Choroid plexus epithelial cell (primary cell): ENCODE results near the gene SUSD4.

Experiments
- DNase-seq: peaks from one replicate; pipeline ENCODE4 v3.0.0-alpha.2; 2010; ENCODE audit warnings: low read depth
- H3K4me3 ChIP-seq: 2 replicates; pipeline ENCODE4 v1.5.1; 2011; ENCODE audit warnings: low read depth, mild to moderate bottlenecking, control low read depth, low read length, moderate library complexity
- TF ChIP-seq, protein P1 (sequence below): conservative IDR thresholded peaks from 2 replicates; pipeline ENCODE4 v1.5.1; 2011; ENCODE audit warnings: low read depth, mild to moderate bottlenecking, control low read depth, inconsistent platforms, low read length, moderate library complexity

SUSD4 gene

GRCh38 chr1:223301371-223301770 lies 62.6 kb downstream of the SUSD4 start:
- H3K4me3 ChIP-seq: no peak overlapping the region
- TF ChIP-seq, protein P1, sequence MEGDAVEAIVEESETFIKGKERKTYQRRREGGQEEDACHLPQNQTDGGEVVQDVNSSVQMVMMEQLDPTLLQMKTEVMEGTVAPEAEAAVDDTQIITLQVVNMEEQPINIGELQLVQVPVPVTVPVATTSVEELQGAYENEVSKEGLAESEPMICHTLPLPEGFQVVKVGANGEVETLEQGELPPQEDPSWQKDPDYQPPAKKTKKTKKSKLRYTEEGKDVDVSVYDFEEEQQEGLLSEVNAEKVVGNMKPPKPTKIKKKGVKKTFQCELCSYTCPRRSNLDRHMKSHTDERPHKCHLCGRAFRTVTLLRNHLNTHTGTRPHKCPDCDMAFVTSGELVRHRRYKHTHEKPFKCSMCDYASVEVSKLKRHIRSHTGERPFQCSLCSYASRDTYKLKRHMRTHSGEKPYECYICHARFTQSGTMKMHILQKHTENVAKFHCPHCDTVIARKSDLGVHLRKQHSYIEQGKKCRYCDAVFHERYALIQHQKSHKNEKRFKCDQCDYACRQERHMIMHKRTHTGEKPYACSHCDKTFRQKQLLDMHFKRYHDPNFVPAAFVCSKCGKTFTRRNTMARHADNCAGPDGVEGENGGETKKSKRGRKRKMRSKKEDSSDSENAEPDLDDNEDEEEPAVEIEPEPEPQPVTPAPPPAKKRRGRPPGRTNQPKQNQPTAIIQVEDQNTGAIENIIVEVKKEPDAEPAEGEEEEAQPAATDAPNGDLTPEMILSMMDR: no peak
- DNase-seq: no peak

DNA sequence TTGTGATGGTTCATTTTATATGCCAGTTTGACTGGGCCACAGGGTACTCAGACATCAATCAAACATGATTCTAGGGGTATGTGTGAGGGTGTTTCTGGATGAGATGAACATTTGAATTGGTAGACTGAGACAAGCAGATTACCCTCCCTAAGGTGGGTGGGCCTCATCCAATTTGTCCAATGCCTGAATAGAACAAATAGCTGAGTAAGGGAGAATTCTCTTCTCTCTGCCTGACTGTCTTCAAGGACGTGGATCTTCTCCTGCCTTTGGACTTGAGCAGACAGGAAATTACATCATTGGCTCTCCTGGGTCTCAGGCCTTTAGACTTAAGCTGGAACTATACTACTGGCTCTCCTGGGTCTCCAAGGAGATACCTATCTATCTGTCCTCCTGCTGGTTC lies 64.4 kb downstream of the SUSD4 start:
- no peak overlapping the region for H3K4me3 ChIP-seq
- TF ChIP-seq, protein P1: no peak
- DNase-seq: no peak

DNA sequence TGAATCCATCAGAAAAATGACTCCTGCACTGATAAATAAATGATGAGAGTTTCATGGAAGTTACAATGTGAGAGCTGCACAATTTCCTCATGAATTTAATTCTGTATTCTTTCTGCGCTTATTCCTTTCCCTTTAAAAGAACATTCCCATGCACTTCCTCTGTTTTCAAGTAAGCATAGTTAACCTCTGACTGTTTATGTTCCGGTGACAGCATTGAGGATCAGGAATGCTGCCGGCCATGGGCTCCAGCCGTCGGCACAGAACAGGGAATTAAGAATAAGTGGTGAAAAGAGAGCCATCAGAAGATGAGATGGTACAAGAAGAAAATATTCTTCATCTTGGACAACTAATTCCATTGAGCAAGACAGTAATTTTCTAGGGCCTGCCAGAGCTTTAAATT lies 65.3 kb downstream of the SUSD4 start:
- no peak overlapping the region for H3K4me3 ChIP-seq
- DNase-seq: peak; percentile 2
- TF ChIP-seq, protein P1: no peak

DNA sequence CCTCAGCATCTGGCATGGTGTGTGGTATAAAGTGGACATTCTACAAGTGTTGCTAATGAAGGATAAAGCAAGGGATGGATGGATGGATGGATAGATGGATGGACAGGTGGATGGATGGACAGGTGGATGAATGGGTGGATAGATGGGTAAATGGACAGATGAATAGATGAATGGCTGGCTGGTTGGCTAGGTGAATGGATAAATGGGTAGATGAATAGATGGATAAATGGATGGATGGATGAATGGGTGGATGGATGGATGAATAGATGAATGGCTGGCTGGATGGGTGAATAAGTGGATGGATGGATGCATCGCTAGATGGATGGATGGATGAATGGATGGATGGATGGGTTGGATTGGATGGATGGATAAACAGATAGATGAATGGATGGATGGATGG lies 66.2 kb downstream of the SUSD4 start:
- no peak for DNase-seq
- TF ChIP-seq, protein P1: no peak
- no peak overlapping the region for H3K4me3 ChIP-seq

DNA sequence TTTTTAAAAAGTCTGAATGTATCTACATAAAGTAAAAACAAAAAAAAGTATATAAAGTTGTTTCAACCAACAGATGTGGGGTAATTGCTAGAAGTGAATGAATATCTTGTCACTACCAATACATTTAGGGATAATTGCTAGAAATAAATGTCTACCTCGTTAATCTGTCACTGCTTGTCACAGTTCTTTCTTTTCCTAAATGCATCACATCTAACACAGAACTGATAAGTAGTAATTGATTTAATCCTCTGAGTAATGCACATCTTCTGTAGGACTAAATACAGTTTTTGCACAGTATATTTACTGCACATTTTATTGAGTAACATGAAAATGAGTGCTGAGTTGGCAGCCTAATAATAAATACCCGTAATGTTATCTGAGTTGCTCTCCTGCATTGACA lies 72.2 kb downstream of the SUSD4 start:
- H3K4me3 ChIP-seq: no peak overlapping the region
- TF ChIP-seq, protein P1: no peak
- DNase-seq: no peak

- TF ChIP-seq, protein P1: no peak
- H3K4me3 ChIP-seq: no peak overlapping the region
- no peak for DNase-seq
Measured at GRCh38 chr1:223290397-223290796, 73.6 kb downstream of the SUSD4 start.

GRCh38 chr1:223289621-223290020 lies 74.4 kb downstream of the SUSD4 start:
- TF ChIP-seq, protein P1: no peak
- no peak for DNase-seq
- H3K4me3 ChIP-seq: no peak overlapping the region
